Measurements from ENCODE around the gene HGFAC.

GRCh38 chr4:3424522-3425095, 17.2 kb upstream of the HGFAC start:
- no peak for TF ChIP-seq POLR2AphosphoS5 (IDR thresholded peaks at IDR 0.05; ENCODE audit: borderline replicate concordance, low read depth, low read length)
- no peak for TF ChIP-seq EZH2 (IDR thresholded peaks at IDR 0.05)

Measured in SK-N-MC (cell line).